Lower lobe of right lung (tissue), 2 donors: ENCODE measurements around the gene FAM171A1. TPM values are rescaled to one million over a fixed set of nuclear protein-coding genes. Genes with fewer than 3 reads are reported as not detected.

Source experiments
- ATAC-seq, 2 donors: fragments of 200-7000 bp; cut with Tn5 transposase; one replicate each; pipeline ENCODE4 v1.9.1; 2020 to 2022; ENCODE audit warnings: mild to moderate bottlenecking in 2 of 2, moderate library complexity in 2 of 2
- DNase-seq: peaks from one replicate; pipeline ENCODE4 v3.0.0-alpha.2; 2020
- H3K27ac ChIP-seq: fragments of 200-600 bp; one replicate; pipeline ENCODE4 v1.8.0; 2022
- H3K27me3 ChIP-seq: fragments of 200-600 bp; one replicate; pipeline ENCODE4 v1.8.0; 2022; ENCODE audit warnings: low read depth
- H3K36me3 ChIP-seq: fragments of 200-600 bp; one replicate; pipeline ENCODE4 v1.8.0; 2022; ENCODE audit warnings: mild to moderate bottlenecking
- H3K4me1 ChIP-seq: fragments of 200-600 bp; one replicate; pipeline ENCODE4 v1.8.0; 2022
- H3K4me3 ChIP-seq: fragments of 200-600 bp; one replicate; pipeline ENCODE4 v1.8.0; 2022; ENCODE audit warnings: mild to moderate bottlenecking
- H3K9me3 ChIP-seq: fragments of 200-600 bp; one replicate; pipeline ENCODE4 v1.8.0; 2022
- CTCF ChIP-seq: fragments of 200-600 bp; IDR thresholded peaks from one replicate; pipeline ENCODE4 v1.8.0; 2022; ENCODE audit warnings: antibody characterized with exemption, mild to moderate bottlenecking
- intact Hi-C: fragments of 100-400 bp; cut with DNase I; formaldehyde crosslinking; loops from one replicate; pipeline ENCODE4 v1.11.0; 2022
- total RNA-seq: library from RNA; stranded (reverse); fragmentation: NEBNext Ultra II Directional; extraction: Animal tissue kit (Norgen Biotek cat#: 25700); gene quantifications from one replicate; pipeline ENCODE4 v1.2.1, GENCODE V29; 2021
- donor health status: DM: no; HTN: yes; CAD: no; lungs with severe emphysema.

The FAM171A1 gene
- total RNA-seq, 1 donor from 2014 or later, result 14.0 TPM

DNA sequence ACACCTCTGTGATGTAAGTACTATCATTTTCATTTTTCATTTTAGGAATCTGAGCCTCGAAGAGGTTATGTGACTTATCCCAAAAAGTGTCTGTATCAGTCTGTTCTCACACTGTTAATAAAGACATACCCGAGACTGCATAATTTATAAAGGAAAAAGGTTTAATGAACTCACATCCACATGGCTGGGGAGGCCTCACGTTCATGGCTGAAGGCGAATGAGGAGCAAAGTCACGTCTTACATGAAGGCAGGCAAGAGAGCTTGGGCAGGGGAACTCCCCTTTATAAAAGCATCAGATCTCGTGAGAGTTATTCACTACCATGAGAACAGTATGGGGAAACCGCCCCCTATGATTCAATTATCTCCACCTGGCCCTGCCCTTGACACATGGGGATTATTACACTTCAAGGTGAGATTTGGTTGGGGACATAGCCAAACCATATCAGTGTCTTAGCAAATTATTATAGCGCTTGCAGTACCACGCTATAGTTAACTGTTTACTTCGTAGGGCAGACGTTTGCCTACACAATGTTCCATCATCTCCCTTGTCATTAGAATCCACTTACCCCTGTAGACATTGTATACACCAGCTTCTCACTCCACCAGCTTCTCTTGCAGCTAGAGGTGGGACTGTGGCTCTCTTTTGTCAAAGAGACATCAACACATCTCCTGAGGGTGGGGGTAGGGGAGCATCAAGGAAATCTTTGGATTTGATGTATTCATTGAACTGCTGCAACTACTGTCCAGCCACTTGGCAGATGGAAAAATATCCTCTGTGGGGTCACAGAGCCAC, 187.2 kb downstream of the FAM171A1 start:
- Histone ChIP-seq H3K4me1 (no peaks in the 10 kb centered on the region), H3K4me3 (no peak overlapping the region), H3K36me3 (no peaks in the 10 kb centered on the region), H3K27ac (no peak overlapping the region), H3K9me3 (no peaks in the 10 kb centered on the region), H3K27me3 (no peaks in the 10 kb centered on the region)
- ATAC-seq (no peak), DNase-seq (no peak)
- TF ChIP-seq CTCF, result no peak
- intact Hi-C loops, result no loop called here

GRCh38 chr10:15182540-15183207, 188.4 kb downstream of the FAM171A1 start:
- Histone ChIP-seq H3K36me3 (no peaks in the 10 kb centered on the region), H3K4me3 (no peak overlapping the region), H3K27me3 (no peaks in the 10 kb centered on the region), H3K4me1 (no peaks in the 10 kb centered on the region), H3K9me3 (no peaks in the 10 kb centered on the region), H3K27ac (no peak overlapping the region)
- intact Hi-C loops, result no loop called here
- no peak for TF ChIP-seq CTCF
- no peak for DNase-seq
- no peak for ATAC-seq

GRCh38 chr10:15181576-15182156, 189.4 kb downstream of the FAM171A1 start:
- DNase-seq, result no peak
- Histone ChIP-seq H3K36me3 (no peaks in the 10 kb centered on the region), H3K27ac (no peak overlapping the region), H3K9me3 (no peaks in the 10 kb centered on the region), H3K4me3 (no peak overlapping the region), H3K4me1 (no peaks in the 10 kb centered on the region), H3K27me3 (no peaks in the 10 kb centered on the region)
- no peak for ATAC-seq
- no peak for TF ChIP-seq CTCF
- intact Hi-C loops, result no loop called here

- H3K27ac ChIP-seq, result no peak overlapping the region
- no peak overlapping the region for H3K4me3 ChIP-seq
- H3K4me1 ChIP-seq, result no peaks in the 10 kb centered on the region
- no peaks in the 10 kb centered on the region for H3K9me3 ChIP-seq
- no peaks in the 10 kb centered on the region for H3K36me3 ChIP-seq
- intact Hi-C loops, result no loop called here
- DNase-seq (no peak), ATAC-seq (no peak)
- H3K27me3 ChIP-seq, result no peaks in the 10 kb centered on the region
- TF ChIP-seq CTCF, result no peak
Observed at GRCh38 chr10:15180736-15181135, 190.4 kb downstream of the FAM171A1 start.

- Histone ChIP-seq H3K9me3 (no peaks in the 10 kb centered on the region), H3K36me3 (no peaks in the 10 kb centered on the region), H3K27ac (no peak overlapping the region), H3K4me3 (no peak overlapping the region), H3K27me3 (no peaks in the 10 kb centered on the region), H3K4me1 (no peaks in the 10 kb centered on the region)
- DNase-seq, result no peak
- intact Hi-C loops, result no loop called here
- ATAC-seq, result no peak
- TF ChIP-seq CTCF, result no peak
Observed at GRCh38 chr10:15176269-15176668, 194.8 kb downstream of the FAM171A1 start.
